Measurements from ENCODE around the gene PLXNB1. TPM values are rescaled to one million over a fixed set of nuclear protein-coding genes. Genes with fewer than 3 reads are reported as not detected.
"Not testable (repeated sequence)": the region's sequence is repeated elsewhere in the genome, so short reads cannot be mapped to it uniquely, and the experiment has no call there.

Gene PLXNB1, protein sequence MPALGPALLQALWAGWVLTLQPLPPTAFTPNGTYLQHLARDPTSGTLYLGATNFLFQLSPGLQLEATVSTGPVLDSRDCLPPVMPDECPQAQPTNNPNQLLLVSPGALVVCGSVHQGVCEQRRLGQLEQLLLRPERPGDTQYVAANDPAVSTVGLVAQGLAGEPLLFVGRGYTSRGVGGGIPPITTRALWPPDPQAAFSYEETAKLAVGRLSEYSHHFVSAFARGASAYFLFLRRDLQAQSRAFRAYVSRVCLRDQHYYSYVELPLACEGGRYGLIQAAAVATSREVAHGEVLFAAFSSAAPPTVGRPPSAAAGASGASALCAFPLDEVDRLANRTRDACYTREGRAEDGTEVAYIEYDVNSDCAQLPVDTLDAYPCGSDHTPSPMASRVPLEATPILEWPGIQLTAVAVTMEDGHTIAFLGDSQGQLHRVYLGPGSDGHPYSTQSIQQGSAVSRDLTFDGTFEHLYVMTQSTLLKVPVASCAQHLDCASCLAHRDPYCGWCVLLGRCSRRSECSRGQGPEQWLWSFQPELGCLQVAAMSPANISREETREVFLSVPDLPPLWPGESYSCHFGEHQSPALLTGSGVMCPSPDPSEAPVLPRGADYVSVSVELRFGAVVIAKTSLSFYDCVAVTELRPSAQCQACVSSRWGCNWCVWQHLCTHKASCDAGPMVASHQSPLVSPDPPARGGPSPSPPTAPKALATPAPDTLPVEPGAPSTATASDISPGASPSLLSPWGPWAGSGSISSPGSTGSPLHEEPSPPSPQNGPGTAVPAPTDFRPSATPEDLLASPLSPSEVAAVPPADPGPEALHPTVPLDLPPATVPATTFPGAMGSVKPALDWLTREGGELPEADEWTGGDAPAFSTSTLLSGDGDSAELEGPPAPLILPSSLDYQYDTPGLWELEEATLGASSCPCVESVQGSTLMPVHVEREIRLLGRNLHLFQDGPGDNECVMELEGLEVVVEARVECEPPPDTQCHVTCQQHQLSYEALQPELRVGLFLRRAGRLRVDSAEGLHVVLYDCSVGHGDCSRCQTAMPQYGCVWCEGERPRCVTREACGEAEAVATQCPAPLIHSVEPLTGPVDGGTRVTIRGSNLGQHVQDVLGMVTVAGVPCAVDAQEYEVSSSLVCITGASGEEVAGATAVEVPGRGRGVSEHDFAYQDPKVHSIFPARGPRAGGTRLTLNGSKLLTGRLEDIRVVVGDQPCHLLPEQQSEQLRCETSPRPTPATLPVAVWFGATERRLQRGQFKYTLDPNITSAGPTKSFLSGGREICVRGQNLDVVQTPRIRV (N-terminal part only)
- total RNA-seq (1 to 10 TPM; 2.4 to 4.1 TPM), total RNA-seq (3.9 to 12.2 reads per million in 2 donors)

DNA sequence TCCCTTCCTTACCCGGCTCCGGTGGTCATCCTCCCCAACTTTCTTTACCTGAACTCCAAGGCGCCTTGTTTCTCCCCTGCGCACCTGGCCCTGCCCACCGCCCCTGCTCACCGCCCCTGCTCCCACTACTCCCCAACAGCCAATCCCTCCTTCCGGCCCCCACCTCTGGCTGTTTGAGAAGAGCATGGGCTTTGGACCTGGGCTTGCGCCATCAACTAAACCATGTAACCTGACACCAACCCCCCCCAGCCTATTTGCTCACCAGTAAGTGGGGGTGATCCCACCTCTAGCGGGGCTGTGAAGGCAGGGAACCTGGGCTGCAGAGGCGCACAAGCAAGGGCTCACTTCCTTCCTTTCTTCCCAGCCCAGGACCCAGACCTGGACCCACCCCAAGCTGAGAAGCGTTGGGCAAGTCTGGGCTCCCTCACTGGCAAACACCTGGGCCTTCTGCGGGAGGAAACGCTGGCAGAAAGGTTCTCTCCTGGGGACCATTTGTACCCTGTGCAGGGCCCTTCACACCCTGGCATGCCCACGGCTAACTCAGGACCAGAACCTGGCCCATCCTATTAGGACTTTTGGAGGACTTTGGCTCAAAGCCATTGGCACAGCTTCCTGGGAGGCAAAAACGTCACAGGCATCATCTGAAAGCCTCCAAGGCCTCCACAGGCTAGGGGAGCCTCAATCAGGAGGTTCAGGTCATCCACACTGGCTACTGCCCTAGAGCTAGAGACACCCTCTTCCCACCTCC is at the start of gene PLXNB1:
Gene PLXNB1 (minus strand): TSS at position 127 of the 748 bp plus-strand sequence. CDS start 5,475 bp downstream, outside the sequence.
- DNase-seq: no peak
- peak within 1 kb of the TSS; percentile 69 for H3K27ac Mint-ChIP-seq
- peaks cover 18% of the 10 kb centered on the region for H3K4me1 Mint-ChIP-seq

GRCh38 chr3:48478626-48479555 is 49.0 kb upstream of the PLXNB1 start:
- H3K4me1 Mint-ChIP-seq: peaks cover 33% of the 10 kb centered on the region

More for the DNA sequence above, at the start of gene PLXNB1:
- H3K4me3 Mint-ChIP-seq: peak within 1 kb of the TSS; percentile 90
- H3K36me3 Mint-ChIP-seq (ENCODE audit: low read depth): no peaks in the 10 kb centered on the region
- ATAC-seq: no peak
- no peaks in the 10 kb centered on the region for H3K9me3 ChIP-seq (ENCODE audit: control insufficient read depth, low read length, poor library complexity, severe bottlenecking)
- H3K27me3 Mint-ChIP-seq: no peaks in the 10 kb centered on the region

GRCh38 chr3:48477959-48478520 is 48.2 kb upstream of the PLXNB1 start:
- DNase-seq (no peak), ATAC-seq (no peak)
- Mint-ChIP-seq H3K27ac (peak overlapping the region; percentile 97), H3K27me3 (no peaks in the 10 kb centered on the region), H3K36me3 (ENCODE audit: low read depth) (peaks cover 5% of the 10 kb centered on the region), H3K4me3 (peak overlapping the region; percentile 95), H3K4me1 (peaks cover 39% of the 10 kb centered on the region)
- H3K9me3 ChIP-seq (ENCODE audit: control insufficient read depth, low read length, poor library complexity, severe bottlenecking): no peaks in the 10 kb centered on the region

More at GRCh38 chr3:48478626-48479555, 49.0 kb upstream of the PLXNB1 start:
- ATAC-seq: peak; percentile 90
- H3K27ac Mint-ChIP-seq: peak overlapping the region; percentile 97
- H3K27me3 Mint-ChIP-seq: no peaks in the 10 kb centered on the region
- peak in 2 of 3 donors; percentile 35 to 45 for DNase-seq
- H3K9me3 ChIP-seq (ENCODE audit: control insufficient read depth, low read length, poor library complexity, severe bottlenecking): no peaks in the 10 kb centered on the region
- peaks cover 5% of the 10 kb centered on the region for H3K36me3 Mint-ChIP-seq (ENCODE audit: low read depth)
- peak overlapping the region; percentile 95 for H3K4me3 Mint-ChIP-seq

- ATAC-seq: no peak
Measured at GRCh38 chr3:48476426-48477053, 46.7 kb upstream of the PLXNB1 start.

DNA sequence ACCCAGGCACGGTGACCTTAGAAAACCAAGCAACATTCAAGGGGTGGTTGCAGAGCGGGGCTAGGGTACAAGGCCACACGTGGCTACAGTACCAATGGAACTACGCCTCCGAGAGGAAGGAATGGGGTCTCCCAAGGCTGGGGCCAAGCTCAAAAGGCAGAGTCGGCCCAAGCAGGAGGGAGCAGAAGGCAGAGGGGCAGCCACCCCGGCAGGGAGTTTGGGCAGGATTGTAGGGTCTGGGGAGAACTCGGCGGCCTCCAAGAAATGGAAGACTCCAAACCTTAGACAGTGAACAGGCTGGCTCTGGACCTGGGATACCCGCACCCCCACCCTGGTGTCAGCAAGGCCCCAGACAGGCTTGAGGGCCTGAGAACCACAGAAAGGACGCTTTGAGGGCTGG is 45.3 kb upstream of the PLXNB1 start:
- H3K4me1 Mint-ChIP-seq: peaks cover 38% of the 10 kb centered on the region
- no peaks in the 10 kb centered on the region for H3K27me3 Mint-ChIP-seq
- H3K4me3 Mint-ChIP-seq: no peak overlapping the region
- no peaks in the 10 kb centered on the region for H3K9me3 ChIP-seq (ENCODE audit: control insufficient read depth, low read length, poor library complexity, severe bottlenecking)
- no peak for DNase-seq
- peak overlapping the region; percentile 80 for H3K27ac Mint-ChIP-seq
- no peak for ATAC-seq
- peaks cover 5% of the 10 kb centered on the region for H3K36me3 Mint-ChIP-seq (ENCODE audit: low read depth)

More at GRCh38 chr3:48476426-48477053, 46.7 kb upstream of the PLXNB1 start:
- peak overlapping the region; percentile 97 for H3K27ac Mint-ChIP-seq
- no peak for DNase-seq
- no peaks in the 10 kb centered on the region for H3K27me3 Mint-ChIP-seq
- peaks cover 5% of the 10 kb centered on the region for H3K36me3 Mint-ChIP-seq (ENCODE audit: low read depth)
- peaks cover 40% of the 10 kb centered on the region for H3K4me1 Mint-ChIP-seq
- H3K4me3 Mint-ChIP-seq: no peak overlapping the region
- H3K9me3 ChIP-seq (ENCODE audit: control insufficient read depth, low read length, poor library complexity, severe bottlenecking): no peaks in the 10 kb centered on the region

- Mint-ChIP-seq H3K27me3 (no peaks in the 10 kb centered on the region), H3K27ac (peak overlapping the region; percentile 80), H3K4me3 (no peak overlapping the region), H3K4me1 (peaks cover 42% of the 10 kb centered on the region), H3K36me3 (ENCODE audit: low read depth) (peaks cover 9% of the 10 kb centered on the region)
- H3K9me3 ChIP-seq (ENCODE audit: control insufficient read depth, low read length, poor library complexity, severe bottlenecking): no peaks in the 10 kb centered on the region
- no peak for DNase-seq
- no peak for ATAC-seq
Measured at GRCh38 chr3:48474619-48475018, 44.7 kb upstream of the PLXNB1 start.

DNA sequence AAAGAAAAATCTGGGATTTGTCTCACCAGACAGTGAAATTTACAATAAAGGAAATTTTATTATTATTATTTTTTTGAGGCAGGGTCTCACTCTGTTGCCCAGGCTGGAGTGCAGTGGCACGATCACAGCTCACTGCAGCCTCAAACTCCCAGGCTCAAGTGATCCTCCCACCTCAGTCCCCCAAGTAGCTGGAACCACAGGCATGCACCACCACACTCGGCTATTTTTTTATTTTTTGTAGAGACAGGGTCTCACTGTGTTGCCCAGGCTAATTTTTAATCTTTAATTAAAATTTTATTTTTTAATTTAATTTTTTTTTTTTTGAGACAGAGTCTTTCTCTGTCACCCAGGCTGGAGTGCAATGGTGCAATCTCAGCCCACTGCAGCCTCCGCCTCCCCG is 44.1 kb upstream of the PLXNB1 start:
- not testable (repeated sequence) for DNase-seq; H3K36me3 Mint-ChIP-seq (ENCODE audit: low read depth); H3K4me3 Mint-ChIP-seq; H3K27me3 Mint-ChIP-seq; ATAC-seq; H3K9me3 ChIP-seq (ENCODE audit: control insufficient read depth, low read length, poor library complexity, severe bottlenecking)
- H3K27ac Mint-ChIP-seq: peak overlapping the region; percentile 97
- peaks cover 42% of the 10 kb centered on the region for H3K4me1 Mint-ChIP-seq

DNA sequence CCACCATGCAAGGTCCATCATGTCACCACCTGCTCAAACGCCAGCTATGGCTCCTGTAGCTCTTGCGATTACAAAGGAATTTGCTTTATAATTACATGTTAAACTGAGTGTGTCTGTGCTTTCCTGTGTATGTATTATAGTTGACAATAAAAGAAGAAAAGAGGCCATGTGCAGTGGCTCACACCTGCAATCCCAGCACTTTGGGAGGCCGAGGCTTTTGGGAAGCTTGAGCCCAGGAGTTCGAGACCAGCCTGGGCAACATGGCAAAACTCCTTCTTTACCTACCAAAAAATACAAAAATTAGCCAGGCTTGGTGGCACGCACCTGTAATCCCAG is 43.7 kb upstream of the PLXNB1 start:
- H3K4me3 Mint-ChIP-seq: peak overlapping the region; percentile 95

GRCh38 chr3:48472923-48473616 is 43.2 kb upstream of the PLXNB1 start:
- Mint-ChIP-seq H3K36me3 (ENCODE audit: low read depth) (peaks cover 5% of the 10 kb centered on the region), H3K4me1 (peaks cover 40% of the 10 kb centered on the region), H3K4me3 (peak overlapping the region; percentile 95), H3K27me3 (no peaks in the 10 kb centered on the region), H3K27ac (peak overlapping the region; percentile 97)
- DNase-seq (peak; percentile 83 to 89 (median 87)), ATAC-seq (peak; percentile 92)
- H3K9me3 ChIP-seq (ENCODE audit: control insufficient read depth, low read length, poor library complexity, severe bottlenecking): no peaks in the 10 kb centered on the region

More for the DNA sequence above, 43.7 kb upstream of the PLXNB1 start:
- ATAC-seq (no peak), DNase-seq (no peak)
- Mint-ChIP-seq H3K36me3 (ENCODE audit: low read depth) (peaks cover 7% of the 10 kb centered on the region), H3K4me1 (peaks cover 42% of the 10 kb centered on the region), H3K27ac (peak overlapping the region; percentile 97), H3K27me3 (no peaks in the 10 kb centered on the region)
- H3K9me3 ChIP-seq (ENCODE audit: control insufficient read depth, low read length, poor library complexity, severe bottlenecking): no peaks in the 10 kb centered on the region

GRCh38 chr3:48472673-48472922 is 42.7 kb upstream of the PLXNB1 start:
- ATAC-seq: no peak
- H3K4me3 Mint-ChIP-seq: peak overlapping the region; percentile 95
- peak overlapping the region; percentile 97 for H3K27ac Mint-ChIP-seq
- no peak for DNase-seq
- peaks cover 5% of the 10 kb centered on the region for H3K36me3 Mint-ChIP-seq (ENCODE audit: low read depth)
- H3K9me3 ChIP-seq (ENCODE audit: control insufficient read depth, low read length, poor library complexity, severe bottlenecking): no peaks in the 10 kb centered on the region
- peaks cover 41% of the 10 kb centered on the region for H3K4me1 Mint-ChIP-seq
- no peaks in the 10 kb centered on the region for H3K27me3 Mint-ChIP-seq
